Uterus (tissue), 4 donors: Measurements from ENCODE around the gene LRCH2. TPM values are rescaled to one million over a fixed set of nuclear protein-coding genes. Genes with fewer than 3 reads are reported as not detected.

ENCODE experiments used
- DNase-seq, 2 donors: peaks; one replicate each; pipeline ENCODE4 v3.0.0-alpha.2; 2019 to 2020
- H3K27ac ChIP-seq, 2 donors: fragments of 200-600 bp; sonication (generic); 1 replicate in 1 of 2; 2 replicates in 1 of 2; pipeline ENCODE4 v1.5.1; 2016 to 2018
- H3K27me3 ChIP-seq, 2 donors: fragments of 200-600 bp; sonication (generic); one replicate each; pipeline ENCODE4 v1.5.1; 2018 to 2019; ENCODE audit warnings: control low read depth in 1 of 2
- H3K36me3 ChIP-seq, 2 donors: fragments of 200-600 bp; sonication (generic); one replicate each; pipeline ENCODE4 v1.5.1; 2019; ENCODE audit warnings: control low read depth in 1 of 2
- H3K4me1 ChIP-seq, 2 donors: fragments of 200-600 bp; sonication (generic); one replicate each; pipeline ENCODE4 v1.5.1; 2018 to 2019; ENCODE audit warnings: control low read depth in 1 of 2
- H3K4me3 ChIP-seq, 2 donors: fragments of 200-600 bp; sonication (generic); 1 replicate in 1 of 2; 2 replicates in 1 of 2; pipeline ENCODE4 v1.5.1; 2018 to 2019; ENCODE audit warnings: mild to moderate bottlenecking in 1 of 2
- H3K9me3 ChIP-seq, 2 donors: fragments of 200-600 bp; sonication (generic); one replicate each; pipeline ENCODE4 v1.5.1; 2019; ENCODE audit warnings: control low read depth in 1 of 2
- CTCF ChIP-seq, 4 experiments: fragments of 200-600 bp in 2 of 4; fragments of 450-650 bp in 2 of 4; sonication (generic) in 2 of 4; IDR thresholded peaks; one replicate each; pipeline ENCODE4 v1.5.1; 2016 to 2019; ENCODE audit warnings: antibody characterized with exemption in 4 of 4, mild to moderate bottlenecking in 2 of 4, moderate library complexity in 1 of 4
- POLR2A ChIP-seq, 2 donors: fragments of 450-650 bp; IDR thresholded peaks; one replicate each; pipeline ENCODE4 v1.6.1; 2016; ENCODE audit warnings: antibody characterized with exemption in 2 of 2, mild to moderate bottlenecking in 1 of 2, moderate library complexity in 1 of 2
- intact Hi-C: fragments of 100-400 bp; cut with DNase I; formaldehyde crosslinking; loops from one replicate; pipeline ENCODE4 v1.15.1; 2023; ENCODE audit warnings: low total_unique reads
- total RNA-seq, 4 donors: library from RNA; depleted of rRNA in 3 of 4; stranded (reverse); fragments of >200 nt in 3 of 4; gene quantifications; one replicate each; pipeline versions ENCODE4 v1.1.0 to v1.2.4, GENCODE V29; 2014 to 2023
- donor health status: DM: yes; HTN: yes; CAD: no.

LRCH2 gene
- total RNA-seq, 4 donors from 2014 or later: 3.3 to 23.3 (median 15.9) TPM

GRCh38 chrX:115261148-115261547, 27.3 kb upstream of the LRCH2 start:
- H3K27ac ChIP-seq: no peak overlapping the region
- H3K27me3 ChIP-seq: no peaks in the 10 kb centered on the region
- no peaks in the 10 kb centered on the region for H3K36me3 ChIP-seq
- intact Hi-C loops: no loop called here
- H3K9me3 ChIP-seq: no peaks in the 10 kb centered on the region
- TF ChIP-seq POLR2A (IDR thresholded peaks at IDR 0.05) (no peak), CTCF (IDR thresholded peaks at IDR 0.05) (no peak)
- H3K4me1 ChIP-seq: no peaks in the 10 kb centered on the region
- no peak overlapping the region for H3K4me3 ChIP-seq
- no peak for DNase-seq

- Histone ChIP-seq H3K36me3 (no peaks in the 10 kb centered on the region), H3K9me3 (no peaks in the 10 kb centered on the region), H3K4me3 (no peak overlapping the region), H3K27me3 (no peaks in the 10 kb centered on the region), H3K4me1 (no peaks in the 10 kb centered on the region), H3K27ac (no peak overlapping the region)
- DNase-seq: no peak
- TF ChIP-seq CTCF (IDR thresholded peaks at IDR 0.05): no peak
- no peak for TF ChIP-seq POLR2A (IDR thresholded peaks at IDR 0.05)
- intact Hi-C loops: no loop called here
Observed at GRCh38 chrX:115260330-115260729, 26.4 kb upstream of the LRCH2 start.

DNA sequence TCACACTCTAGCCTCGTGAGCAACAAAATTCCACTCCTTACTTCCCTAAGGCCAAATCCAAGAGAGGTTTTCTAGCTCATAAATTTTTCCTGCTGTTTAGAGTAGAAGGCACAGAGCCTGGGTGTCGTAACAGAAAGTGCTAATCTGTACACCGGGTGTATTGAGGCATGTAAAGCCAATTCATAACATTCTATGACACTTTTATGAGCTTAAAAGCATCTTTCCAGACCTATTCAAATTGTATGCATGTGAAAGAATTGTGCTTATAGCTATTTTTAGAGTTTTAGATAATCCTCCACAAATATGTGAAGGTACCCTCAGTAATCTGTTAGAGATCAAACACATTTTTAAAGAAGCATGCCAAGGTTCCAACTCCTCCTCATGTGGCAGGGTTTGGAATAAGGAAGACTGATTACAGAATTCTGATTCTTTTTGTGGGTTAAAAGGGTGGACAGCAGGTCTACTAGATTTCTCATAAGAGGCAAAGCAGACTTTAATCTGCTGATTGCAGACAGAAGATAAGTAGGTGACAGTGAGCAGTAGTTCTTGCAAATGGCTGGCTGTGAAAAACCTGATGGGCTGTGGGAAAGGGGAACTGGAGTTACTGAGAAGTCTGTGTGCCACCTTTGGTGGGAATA, 25.5 kb upstream of the LRCH2 start:
- no peak for DNase-seq
- intact Hi-C loops: no loop called here
- Histone ChIP-seq H3K27me3 (no peaks in the 10 kb centered on the region), H3K9me3 (no peaks in the 10 kb centered on the region), H3K4me1 (no peaks in the 10 kb centered on the region), H3K27ac (peak overlapping the region in 1 of 2 donors; percentile 6), H3K4me3 (no peak overlapping the region), H3K36me3 (no peaks in the 10 kb centered on the region)
- TF ChIP-seq CTCF (IDR thresholded peaks at IDR 0.05): no peak
- no peak for TF ChIP-seq POLR2A (IDR thresholded peaks at IDR 0.05)

GRCh38 chrX:115257711-115258110, 23.8 kb upstream of the LRCH2 start:
- intact Hi-C loops: no loop called here
- Histone ChIP-seq H3K36me3 (no peaks in the 10 kb centered on the region), H3K4me1 (no peaks in the 10 kb centered on the region), H3K27ac (no peak overlapping the region), H3K9me3 (no peaks in the 10 kb centered on the region), H3K4me3 (no peak overlapping the region), H3K27me3 (peaks cover 0 to 3% of the 10 kb centered on the region in 2 donors)
- DNase-seq: no peak
- TF ChIP-seq POLR2A (IDR thresholded peaks at IDR 0.05) (no peak), CTCF (IDR thresholded peaks at IDR 0.05) (no peak)

DNA sequence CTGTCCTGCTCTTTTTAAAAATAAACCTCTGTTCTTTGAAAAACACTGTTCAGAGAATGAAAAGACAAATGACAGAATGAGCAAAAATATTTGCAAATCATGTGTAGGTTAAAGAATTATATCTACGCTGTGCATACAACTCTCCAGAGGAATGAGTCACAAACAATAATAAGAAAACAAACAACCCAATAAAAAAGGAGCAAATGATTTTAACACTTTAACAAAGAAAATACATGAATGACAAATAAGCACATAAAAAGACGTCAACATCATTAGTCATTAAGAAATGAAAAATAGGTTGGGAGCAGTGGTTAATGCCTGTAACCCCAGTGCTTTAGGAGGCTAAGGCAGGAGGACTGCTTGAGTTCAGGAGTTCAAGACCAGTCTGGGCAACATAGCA, 21.1 kb upstream of the LRCH2 start:
- peaks cover 0 to 10% of the 10 kb centered on the region in 2 donors for H3K27me3 ChIP-seq
- DNase-seq: no peak
- intact Hi-C loops: no loop called here
- H3K36me3 ChIP-seq: no peaks in the 10 kb centered on the region
- H3K4me1 ChIP-seq: no peaks in the 10 kb centered on the region
- no peak overlapping the region for H3K4me3 ChIP-seq
- no peaks in the 10 kb centered on the region for H3K9me3 ChIP-seq
- TF ChIP-seq CTCF (IDR thresholded peaks at IDR 0.05) (no peak), POLR2A (IDR thresholded peaks at IDR 0.05) (no peak)
- no peak overlapping the region for H3K27ac ChIP-seq
